HG03575 (cell line): ENCODE data around the gene SH2D4B.

Source experiments
- ATAC-seq: cut with Tn5 transposase; IDR thresholded peaks from one replicate; pipeline ENCODE4 v1.9.1; 2021; ENCODE audit not compliant: unreplicated experiment, insufficient number of reproducible peaks, low FRiP score; ENCODE audit errors: extremely low read depth

SH2D4B gene

GRCh38 chr10:80608706-80609105 is 71.0 kb downstream of the SH2D4B start:
- ATAC-seq = no peak

- ATAC-seq = no peak
Measured at GRCh38 chr10:80609331-80609730, 71.6 kb downstream of the SH2D4B start.

GRCh38 chr10:80611481-80612185 is 73.9 kb downstream of the SH2D4B start:
- ATAC-seq = no peak

GRCh38 chr10:80612261-80612660 is 74.6 kb downstream of the SH2D4B start:
- no peak for ATAC-seq

GRCh38 chr10:80613466-80614170 is 75.9 kb downstream of the SH2D4B start:
- ATAC-seq = no peak

- ATAC-seq = no peak
Measured at GRCh38 chr10:80614576-80615416, 77.1 kb downstream of the SH2D4B start.

- ATAC-seq = no peak
Measured at GRCh38 chr10:80617807-80618206, 80.1 kb downstream of the SH2D4B start.

- ATAC-seq = no peak
Measured at GRCh38 chr10:80619036-80619435, 81.3 kb downstream of the SH2D4B start.

- no peak for ATAC-seq
Measured at GRCh38 chr10:80622153-80622552, 84.5 kb downstream of the SH2D4B start.

GRCh38 chr10:80630324-80630723 is 92.6 kb downstream of the SH2D4B start:
- ATAC-seq = no peak

- ATAC-seq = no peak
Measured at GRCh38 chr10:80632742-80633141, 95.0 kb downstream of the SH2D4B start.

- no peak for ATAC-seq
Measured at GRCh38 chr10:80633383-80633860, 95.7 kb downstream of the SH2D4B start.

- ATAC-seq = no peak
Measured at GRCh38 chr10:80633910-80634309, 96.2 kb downstream of the SH2D4B start.

- no peak for ATAC-seq
Measured at GRCh38 chr10:80642661-80643060, 105.0 kb downstream of the SH2D4B start.

- ATAC-seq = no peak
Measured at GRCh38 chr10:80646366-80646765, 108.7 kb downstream of the SH2D4B start.

GRCh38 chr10:80647173-80647833 is 109.6 kb downstream of the SH2D4B start:
- no peak for ATAC-seq

GRCh38 chr10:80648106-80648505 is 110.4 kb downstream of the SH2D4B start:
- no peak for ATAC-seq

- no peak for ATAC-seq
Measured at GRCh38 chr10:80649183-80649582, 111.5 kb downstream of the SH2D4B start.

GRCh38 chr10:80655898-80656297 is 118.2 kb downstream of the SH2D4B start:
- no peak for ATAC-seq
